ENCODE data around the gene GPHB5.
A peak's percentile ranks its signal among the peaks of the same experiment; 100 is the strongest.
"Not testable (repeated sequence)": the region's sequence is repeated elsewhere in the genome, so short reads cannot be mapped to it uniquely, and the experiment has no call there.

The GPHB5 gene, protein sequence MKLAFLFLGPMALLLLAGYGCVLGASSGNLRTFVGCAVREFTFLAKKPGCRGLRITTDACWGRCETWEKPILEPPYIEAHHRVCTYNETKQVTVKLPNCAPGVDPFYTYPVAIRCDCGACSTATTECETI

GRCh38 chr14:63318835-63319234 is at the start of gene GPHB5:
GPHB5 (minus strand) TSS chr14:63318935; CDS start chr14:63317849, 1,086 bp downstream.
- no peak for DNase-seq

DNA sequence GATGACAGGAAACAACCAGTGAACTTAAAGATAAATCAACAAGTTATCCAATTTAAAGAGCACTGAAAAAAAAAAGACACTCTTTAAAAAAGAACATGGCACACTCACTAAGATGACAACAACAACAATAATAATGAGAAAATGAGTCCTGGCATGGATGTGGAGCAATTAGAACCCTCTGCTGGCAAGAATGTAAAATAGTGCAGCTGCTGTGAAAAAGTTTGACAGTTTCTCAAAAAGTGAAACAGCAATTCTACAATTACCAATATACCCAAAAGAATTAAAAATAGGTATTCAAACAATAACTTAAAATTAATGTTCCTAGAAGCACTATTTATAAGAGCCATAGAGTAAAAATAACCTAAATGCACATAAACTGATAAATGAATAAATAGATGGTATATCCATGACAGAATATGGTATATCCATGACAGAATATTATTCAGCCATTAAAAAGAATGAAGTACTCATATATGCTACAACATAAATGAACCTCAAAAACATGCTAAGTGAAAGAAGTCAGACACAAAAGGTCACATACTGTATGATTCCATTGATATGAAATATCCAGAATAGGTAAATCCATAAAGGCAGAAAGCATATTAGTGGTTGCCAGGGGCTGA is 49.1 kb upstream of the GPHB5 start:
- no peak for DNase-seq

DNA sequence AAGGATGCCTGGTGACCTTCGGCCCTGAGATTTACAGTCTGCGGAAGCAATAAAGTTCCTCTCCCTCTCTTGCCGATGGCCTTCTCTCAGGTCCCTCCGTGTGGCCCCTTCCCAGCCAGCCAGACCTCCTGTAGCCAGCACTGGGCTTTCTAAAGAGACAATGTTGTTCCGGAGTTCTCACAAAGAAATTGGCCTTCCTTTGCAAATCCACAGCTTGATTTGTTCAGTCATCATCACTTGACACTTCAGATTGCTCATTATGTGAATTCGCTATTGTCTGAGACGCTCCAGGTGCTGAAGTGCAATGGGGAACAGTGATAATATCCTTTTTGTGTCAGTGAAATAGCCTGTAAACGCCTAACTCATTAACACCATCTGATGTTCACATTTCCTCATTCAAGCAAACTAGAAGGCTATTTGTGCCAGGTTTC is 43.7 kb upstream of the GPHB5 start:
- DNase-seq, result peak; percentile 80

GRCh38 chr14:63361790-63362189 is 43.1 kb upstream of the GPHB5 start:
- no peak for DNase-seq

DNA sequence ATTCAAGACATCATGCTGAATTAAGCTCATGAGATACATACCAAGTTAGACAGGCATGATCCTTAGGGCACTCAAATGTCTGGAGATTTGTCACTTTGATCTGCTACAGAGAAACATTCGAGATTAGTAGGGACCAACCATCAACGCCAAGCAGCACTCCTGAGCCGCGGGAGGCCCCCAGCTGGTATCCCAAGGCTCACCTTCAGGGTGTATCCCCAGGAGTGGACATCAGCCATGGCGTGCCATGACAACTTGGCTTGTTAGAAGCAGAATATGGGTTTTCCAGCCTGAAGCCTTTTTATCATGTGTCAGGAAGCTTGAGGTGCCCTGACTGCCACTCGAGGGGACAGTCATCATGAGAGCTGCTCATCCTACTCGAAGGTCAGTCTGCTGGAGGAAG is 39.1 kb upstream of the GPHB5 start:
- no peak for DNase-seq

GRCh38 chr14:63345826-63346225 is 27.1 kb upstream of the GPHB5 start:
- peak; percentile 48 for DNase-seq

GRCh38 chr14:63344336-63344735 is 25.6 kb upstream of the GPHB5 start:
- no peak for DNase-seq

GRCh38 chr14:63343878-63344277 is 25.1 kb upstream of the GPHB5 start:
- DNase-seq, result no peak

- peak; percentile 21 for DNase-seq
Observed at GRCh38 chr14:63342371-63342770, 23.6 kb upstream of the GPHB5 start.

- no peak for DNase-seq
Observed at GRCh38 chr14:63328787-63329737, 10.3 kb upstream of the GPHB5 start.

DNA sequence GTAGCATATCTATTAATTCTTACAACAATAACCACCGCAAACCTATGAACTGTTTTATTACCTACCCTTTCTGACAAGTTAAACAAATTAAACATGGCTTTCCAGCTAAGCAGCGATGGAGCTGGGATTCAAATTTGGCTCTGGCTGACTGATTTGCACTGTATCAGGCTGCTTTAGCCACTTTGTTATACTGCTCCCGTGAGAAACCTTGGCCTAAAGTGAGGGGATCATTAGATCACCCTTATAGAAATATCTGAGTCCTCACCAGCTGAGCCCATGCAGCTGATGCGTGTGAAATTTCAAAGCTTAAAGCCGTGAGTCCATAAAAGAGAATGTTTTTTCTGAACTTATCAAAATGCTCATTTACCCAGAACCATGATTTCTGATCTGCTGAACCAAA is 8.1 kb upstream of the GPHB5 start:
- no peak for DNase-seq

GRCh38 chr14:63322897-63323573 is 4.3 kb upstream of the GPHB5 start:
- no peak for DNase-seq

DNA sequence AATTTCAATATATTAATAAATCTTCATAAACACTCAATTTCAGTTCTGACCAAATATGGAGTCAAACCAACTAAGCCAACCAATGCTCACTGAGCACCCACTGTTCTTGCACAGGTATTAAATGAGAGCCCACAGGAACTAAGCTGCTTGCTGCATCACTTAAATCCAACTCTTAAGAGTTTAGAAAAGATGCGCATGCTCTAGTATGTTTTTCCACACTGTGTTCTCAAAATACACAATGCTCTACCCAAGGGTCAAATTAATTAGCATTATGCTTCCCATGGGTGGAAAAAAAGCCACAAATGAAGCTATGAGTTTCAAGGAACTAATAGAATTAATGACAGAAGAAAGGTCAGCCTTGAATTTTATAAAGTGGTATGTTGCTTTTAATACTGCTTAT is 3.7 kb upstream of the GPHB5 start:
- no peak for DNase-seq

DNA sequence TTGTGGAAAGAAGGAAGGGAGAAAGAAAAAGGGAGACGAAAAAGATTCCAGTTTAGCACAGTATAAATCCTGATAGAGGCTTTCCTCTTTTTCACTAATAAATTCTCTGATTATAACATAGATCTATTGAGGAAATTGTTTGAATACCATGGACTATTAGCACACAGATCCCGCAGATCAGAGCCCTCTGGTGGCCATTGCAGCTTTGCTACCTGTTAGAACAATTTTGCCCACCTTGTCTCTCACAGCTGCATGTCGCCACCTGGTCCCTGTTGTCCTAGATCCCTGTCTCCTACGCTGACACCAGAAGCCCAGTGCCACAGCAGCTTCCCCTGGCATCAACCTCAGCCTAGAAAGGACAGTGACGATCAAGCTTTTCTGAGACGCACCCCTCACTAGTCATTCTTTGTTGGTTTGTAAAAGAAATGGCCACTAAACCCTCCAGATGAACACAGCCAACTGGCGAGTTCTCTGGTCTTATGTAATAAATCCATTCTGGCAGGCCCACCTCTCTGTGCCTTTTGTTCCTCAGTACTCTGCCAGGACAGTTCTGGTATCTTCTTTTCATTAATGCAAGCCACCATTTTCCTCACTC is 9.9 kb downstream of the GPHB5 start:
- DNase-seq, result no peak

GRCh38 chr14:63304429-63304828 is 14.3 kb downstream of the GPHB5 start:
- not testable (repeated sequence) for DNase-seq

- no peak for DNase-seq
Observed at GRCh38 chr14:63301891-63302534, 16.7 kb downstream of the GPHB5 start.

DNA sequence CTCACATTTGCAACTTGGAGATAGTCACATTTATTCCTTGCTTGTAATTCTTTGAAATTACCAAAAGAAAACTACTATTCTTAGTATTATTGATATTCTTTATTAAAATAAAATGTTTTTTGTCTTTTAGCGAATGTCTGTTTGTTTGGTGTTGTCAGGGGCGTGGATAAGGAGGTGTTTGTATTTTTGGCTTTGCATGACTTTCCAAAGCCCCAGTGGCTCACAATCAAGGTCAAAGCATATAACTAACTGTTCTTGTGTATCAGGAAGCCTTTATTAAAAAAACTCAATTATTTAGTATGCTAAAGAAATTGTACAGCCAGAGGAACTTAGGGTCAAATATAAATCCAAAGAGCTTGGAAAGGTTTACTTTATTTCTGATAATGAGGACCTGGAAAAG is 17.9 kb downstream of the GPHB5 start:
- no peak for DNase-seq

- no peak for DNase-seq
Observed at GRCh38 chr14:63299351-63300110, 19.2 kb downstream of the GPHB5 start.

DNA sequence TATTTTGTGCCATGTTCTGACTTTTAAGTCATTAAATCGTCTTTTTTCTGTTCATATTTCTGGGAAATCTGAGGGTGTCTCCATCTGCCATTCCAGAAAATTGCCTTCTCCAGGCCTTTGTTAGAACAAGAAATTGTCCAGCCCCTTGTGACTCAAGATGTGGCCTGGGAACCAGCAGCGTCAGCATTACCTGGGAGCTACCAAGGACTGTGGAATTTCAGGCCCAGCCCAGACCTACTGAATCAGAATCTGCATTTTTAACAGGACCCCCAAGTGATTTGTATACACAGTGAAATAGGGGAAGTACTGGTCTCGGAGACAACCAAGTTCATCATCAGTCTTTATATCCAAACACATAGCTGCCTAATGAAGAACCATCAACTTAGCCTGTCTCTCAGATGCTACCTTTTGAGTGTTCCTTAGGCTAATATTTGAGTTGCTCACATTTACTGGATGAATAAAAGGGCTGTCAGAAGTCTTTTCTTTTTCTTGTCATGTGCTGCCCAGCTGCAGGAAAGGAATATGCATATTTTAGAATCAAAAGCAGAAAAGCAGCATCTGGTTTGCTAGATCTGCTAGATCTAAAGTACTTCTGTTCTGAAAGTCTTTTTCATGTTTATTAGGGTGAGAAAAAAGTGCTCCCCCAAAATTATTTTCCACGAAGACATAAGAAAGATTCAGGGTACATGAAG is 21.2 kb downstream of the GPHB5 start:
- no peak for DNase-seq

- DNase-seq, result no peak
Observed at GRCh38 chr14:63296060-63296563, 22.6 kb downstream of the GPHB5 start.

DNA sequence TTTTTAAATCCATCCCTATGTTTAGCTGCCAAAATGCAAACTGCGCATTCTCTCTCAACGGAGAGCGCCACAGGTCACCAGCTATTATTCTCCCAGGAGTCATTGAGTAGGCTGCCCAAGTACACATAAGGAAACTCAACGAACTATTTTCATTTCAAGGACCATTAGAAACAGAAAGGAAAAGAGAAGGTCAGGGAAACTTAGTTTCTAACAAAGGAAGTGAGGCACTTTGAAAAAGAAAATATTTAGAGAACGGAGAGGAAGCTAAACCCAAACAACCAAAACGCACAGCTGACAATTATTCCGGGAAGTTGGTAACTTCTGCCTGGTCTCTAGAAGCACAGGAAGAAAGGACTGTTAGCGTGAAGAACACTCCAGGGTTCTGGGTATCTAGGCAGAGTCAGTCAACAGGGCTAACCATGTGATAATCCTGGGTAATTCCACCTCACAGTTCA is 23.5 kb downstream of the GPHB5 start:
- no peak for DNase-seq

All from NCI-H2107 (cell line).